Smooth muscle cell (in vitro differentiated cells): ENCODE data around the gene POLA2. TPM values are rescaled to one million over a fixed set of nuclear protein-coding genes. Genes with fewer than 3 reads are reported as not detected.

Experiments
- DNase-seq: peaks from one replicate; lab custom pipeline; 2025; ENCODE audit not compliant: unreplicated experiment; lab: John Stamatoyannopoulos, UW
- H2AFZ ChIP-seq: fragments of 200-600 bp; sonication (generic); 2 replicates; pipeline ENCODE4 v1.6.0; 2016; ENCODE audit warnings: antibody characterized with exemption, low read depth, mild to moderate bottlenecking
- H3F3A ChIP-seq: fragments of 200-600 bp; sonication (generic); 2 replicates; pipeline ENCODE4 v1.6.0; 2017; ENCODE audit warnings: antibody characterized with exemption, low read depth
- H3K27ac ChIP-seq: fragments of 200-600 bp; sonication (generic); 2 replicates; pipeline ENCODE4 v1.5.1; 2016; ENCODE audit warnings: low read depth, mild to moderate bottlenecking
- H3K27me3 ChIP-seq: fragments of 200-600 bp; sonication (generic); 2 replicates; pipeline ENCODE4 v1.6.1; 2016; ENCODE audit warnings: low read depth, mild to moderate bottlenecking
- H3K36me3 ChIP-seq: fragments of 200-600 bp; sonication (generic); 2 replicates; pipeline ENCODE4 v1.5.1; 2016; ENCODE audit warnings: low read depth
- H3K4me1 ChIP-seq: fragments of 200-600 bp; sonication (generic); 2 replicates; pipeline ENCODE4 v1.5.1; 2016; ENCODE audit warnings: low read depth
- H3K4me2 ChIP-seq: fragments of 200-600 bp; sonication (generic); 2 replicates; pipeline ENCODE4 v1.6.0; 2016; ENCODE audit warnings: mild to moderate bottlenecking
- H3K4me3 ChIP-seq: fragments of 200-600 bp; sonication (generic); 2 replicates; pipeline ENCODE4 v1.5.1; 2016; ENCODE audit warnings: mild to moderate bottlenecking
- H3K79me2 ChIP-seq: fragments of 200-600 bp; sonication (generic); 2 replicates; pipeline ENCODE4 v1.6.0; 2016; ENCODE audit warnings: low read depth, mild to moderate bottlenecking
- H3K9ac ChIP-seq: fragments of 200-600 bp; sonication (generic); 2 replicates; pipeline ENCODE4 v1.6.0; 2016; ENCODE audit warnings: low read depth
- H3K9me3 ChIP-seq: fragments of 200-600 bp; sonication (generic); replicated peaks from 2 replicates; pipeline ENCODE4 v1.5.1; 2016; ENCODE audit warnings: low read depth
- H4K20me1 ChIP-seq: fragments of 200-600 bp; sonication (generic); 2 replicates; pipeline ENCODE4 v1.6.0; 2016; ENCODE audit warnings: low read depth
- CTCF ChIP-seq: fragments of 200-600 bp; sonication (generic); IDR thresholded peaks from 2 replicates; pipeline ENCODE4 v1.5.1; 2017; ENCODE audit warnings: borderline replicate concordance, mild to moderate bottlenecking, antibody characterized with exemption; ENCODE audit not compliant: insufficient read depth, poor library complexity, severe bottlenecking
- WGBS: methylation state at CpG from one replicate; pipeline ENCODE4 v1.1.7; 2016; ENCODE audit warnings: low lambda C conversion rate; 5-methylcytosine and 5-hydroxymethylcytosine counted together
- polyA plus RNA-seq: library from polyadenylated mRNA; unstranded; fragments of >200 nt; fragmentation: Nextera tagmentation; extraction: Ambion mirVana; gene quantifications from 2 replicates; pipeline ENCODE4 v1.2.1, GENCODE V29; 2016
- total RNA-seq: library from RNA; depleted of rRNA; stranded (reverse); fragments of >200 nt; gene quantifications from 2 replicates; pipeline ENCODE4 v1.2.3, GENCODE V29; 2014

POLA2 gene
- total and polyA plus RNA-seq, 2 experiments from 2014 or later = 2.5 to 8.4 TPM

- no peak for TF ChIP-seq CTCF
- H3K27me3 ChIP-seq = no peaks in the 10 kb centered on the region
- under 1% methylated on average over 53 of the region's 74 CpGs for WGBS
- H3K9me3 ChIP-seq = no peaks in the 10 kb centered on the region
- H3K9ac ChIP-seq = peak within 1 kb of the TSS; percentile 61
- H3K27ac ChIP-seq = peak within 1 kb of the TSS; percentile 12
- H3K36me3 ChIP-seq = no peaks in the 10 kb centered on the region
- H4K20me1 ChIP-seq = peaks cover 35% of the 10 kb centered on the region
- peaks cover 36% of the 10 kb centered on the region for H3K4me1 ChIP-seq
- H2AFZ ChIP-seq = peak within 1 kb of the TSS; percentile 64
- peak within 1 kb of the TSS; percentile 91 for H3K4me2 ChIP-seq
- peaks cover 38% of the 10 kb centered on the region for H3K79me2 ChIP-seq
- no peaks in the 10 kb centered on the region for H3F3A ChIP-seq
- DNase-seq = peak; percentile 80
- H3K4me3 ChIP-seq = peak within 1 kb of the TSS; percentile 78
Measured at GRCh38 chr11:65314501-65315203, 52.9 kb downstream of the POLA2 start, which contains the start of gene CDC42EP2. CDC42EP2 (plus strand) TSS chr11:65314866; CDS start chr11:65320899, 6,033 bp downstream.

GRCh38 chr11:65315204-65315865 is 53.6 kb downstream of the POLA2 start:
- Histone ChIP-seq H2AFZ (peak overlapping the region; percentile 6), H3K4me1 (peaks cover 33% of the 10 kb centered on the region), H3K36me3 (no peaks in the 10 kb centered on the region), H3F3A (no peaks in the 10 kb centered on the region), H3K4me2 (peak overlapping the region; percentile 91), H3K9ac (peak overlapping the region; percentile 61), H3K27ac (peak overlapping the region; percentile 2), H3K4me3 (peak overlapping the region; percentile 78), H4K20me1 (peaks cover 42% of the 10 kb centered on the region), H3K9me3 (no peaks in the 10 kb centered on the region), H3K79me2 (peaks cover 44% of the 10 kb centered on the region), H3K27me3 (no peaks in the 10 kb centered on the region)
- peak; percentile 72 for DNase-seq
- peak; percentile 98 for TF ChIP-seq CTCF
- WGBS = under 1% methylated on average over 52 of the region's 59 CpGs

GRCh38 chr11:65315866-65316226 is 54.1 kb downstream of the POLA2 start:
- peaks cover 32% of the 10 kb centered on the region for H3K4me1 ChIP-seq
- H3K27ac ChIP-seq = no peak overlapping the region
- WGBS = 35% methylated on average over 8 of the region's 8 CpGs

More at GRCh38 chr11:65315866-65316226, 54.1 kb downstream of the POLA2 start:
- Histone ChIP-seq H3K9me3 (no peaks in the 10 kb centered on the region), H3K36me3 (no peaks in the 10 kb centered on the region), H4K20me1 (peaks cover 47% of the 10 kb centered on the region), H3K4me3 (peak overlapping the region; percentile 78), H3K79me2 (peaks cover 44% of the 10 kb centered on the region), H3K9ac (no peak overlapping the region), H3K4me2 (peak overlapping the region; percentile 91), H2AFZ (no peak overlapping the region), H3F3A (no peaks in the 10 kb centered on the region), H3K27me3 (no peaks in the 10 kb centered on the region)
- TF ChIP-seq CTCF = no peak
- no peak for DNase-seq
